GM15510 (cell line): ENCODE measurements around the gene SLC6A18.

Source experiments
- POLR2A ChIP-seq: IDR thresholded peaks from 3 replicates; pipeline ENCODE4 v1.6.1; 2011; ENCODE audit warnings: borderline replicate concordance; ENCODE audit not compliant: insufficient read length; ENCODE audit errors: extremely low read depth

Gene SLC6A18

DNA sequence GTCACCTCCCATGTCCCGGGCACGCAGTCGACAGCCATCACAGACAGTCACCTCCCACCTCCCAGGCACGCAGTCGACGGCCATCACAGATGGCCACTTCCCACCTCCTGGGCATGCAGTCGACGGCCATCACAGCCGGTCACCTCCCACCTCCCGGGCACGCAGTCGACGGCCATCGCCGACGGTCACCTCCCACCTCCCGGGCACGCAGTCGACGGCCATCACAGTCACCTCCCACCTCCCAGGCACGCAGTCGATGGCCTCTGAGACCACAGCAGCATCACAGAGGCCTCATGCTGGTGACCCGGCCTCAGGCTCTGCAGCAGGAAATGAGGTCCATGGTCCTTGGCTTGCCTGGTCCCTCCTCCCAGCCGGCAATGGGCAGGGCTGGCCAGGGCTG, 29.3 kb upstream of the SLC6A18 start:
- TF ChIP-seq POLR2A: no peak

DNA sequence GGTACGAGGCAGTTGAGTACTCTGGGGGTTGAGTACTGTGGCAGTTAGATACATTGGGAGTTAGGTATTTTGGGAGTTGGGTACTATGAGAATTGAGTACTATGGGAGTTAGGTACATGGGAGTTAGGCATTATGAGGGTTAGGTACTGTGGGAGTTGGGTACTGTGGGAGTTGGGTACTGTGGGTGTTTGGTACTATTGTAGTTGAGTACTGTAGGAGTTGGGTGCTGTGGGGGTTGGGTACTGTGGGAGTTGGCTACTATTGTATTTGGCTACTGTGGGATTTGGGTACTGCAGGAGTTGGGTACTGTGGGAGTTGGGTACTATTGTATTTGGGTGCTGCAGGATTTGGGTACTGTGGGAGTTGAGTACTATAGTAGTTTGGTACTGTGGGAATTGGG, 28.6 kb upstream of the SLC6A18 start:
- no peak for TF ChIP-seq POLR2A

DNA sequence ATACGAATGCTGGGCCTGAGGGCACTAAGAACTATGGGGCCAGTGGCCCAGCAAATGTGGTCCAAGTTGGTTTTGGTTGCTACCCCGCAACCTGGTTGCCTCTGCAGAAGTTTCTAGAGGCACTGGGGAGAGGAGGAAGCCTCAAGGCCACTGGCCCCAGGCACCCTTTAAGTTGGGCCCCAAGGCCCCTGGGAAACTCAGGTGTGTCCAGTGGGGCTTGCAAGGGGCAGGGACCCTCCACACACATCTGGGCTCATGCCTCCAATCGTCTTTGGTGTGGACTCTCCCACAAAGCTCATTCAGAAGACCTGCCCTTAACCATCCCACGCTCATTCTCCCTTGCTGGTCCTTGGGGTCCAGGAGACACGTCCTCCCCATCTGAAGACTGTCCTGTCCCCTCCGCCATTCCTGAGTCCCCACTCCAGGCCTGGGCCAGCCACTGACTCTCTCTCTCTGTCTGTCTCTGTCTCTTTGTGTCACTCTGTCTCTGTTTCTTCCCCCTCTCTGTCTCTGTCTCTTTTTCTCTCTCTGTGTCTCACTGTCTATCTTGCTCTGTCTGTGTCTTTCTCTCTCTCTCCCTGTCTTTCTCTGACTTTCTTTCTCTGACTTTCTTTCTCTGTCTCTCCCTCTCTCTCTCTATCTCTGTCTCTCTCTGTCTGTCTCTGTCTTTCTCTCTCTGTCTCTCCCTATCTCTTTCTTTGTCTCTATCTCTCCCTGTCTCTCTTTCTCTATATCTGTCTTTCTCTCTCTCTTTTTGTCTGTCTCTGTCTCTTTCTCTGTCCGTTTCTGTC, 27.1 kb upstream of the SLC6A18 start:
- TF ChIP-seq POLR2A: no peak

DNA sequence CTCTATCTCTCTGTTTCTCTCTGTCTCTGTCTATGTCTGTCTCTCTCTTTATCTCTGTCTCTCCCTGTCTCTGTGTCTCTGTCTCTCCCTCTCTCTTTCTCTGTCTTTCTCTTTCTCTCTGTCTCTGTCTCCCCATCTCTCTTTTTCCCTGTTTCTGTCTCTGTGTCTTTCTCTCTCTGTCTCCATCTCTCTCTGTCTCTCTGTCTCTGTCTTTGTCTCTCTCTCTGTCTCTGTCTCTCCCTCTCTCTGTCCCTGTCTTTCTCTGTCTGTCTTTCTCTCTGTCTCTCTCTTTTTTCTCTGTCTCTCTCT, 25.9 kb upstream of the SLC6A18 start:
- no peak for TF ChIP-seq POLR2A

DNA sequence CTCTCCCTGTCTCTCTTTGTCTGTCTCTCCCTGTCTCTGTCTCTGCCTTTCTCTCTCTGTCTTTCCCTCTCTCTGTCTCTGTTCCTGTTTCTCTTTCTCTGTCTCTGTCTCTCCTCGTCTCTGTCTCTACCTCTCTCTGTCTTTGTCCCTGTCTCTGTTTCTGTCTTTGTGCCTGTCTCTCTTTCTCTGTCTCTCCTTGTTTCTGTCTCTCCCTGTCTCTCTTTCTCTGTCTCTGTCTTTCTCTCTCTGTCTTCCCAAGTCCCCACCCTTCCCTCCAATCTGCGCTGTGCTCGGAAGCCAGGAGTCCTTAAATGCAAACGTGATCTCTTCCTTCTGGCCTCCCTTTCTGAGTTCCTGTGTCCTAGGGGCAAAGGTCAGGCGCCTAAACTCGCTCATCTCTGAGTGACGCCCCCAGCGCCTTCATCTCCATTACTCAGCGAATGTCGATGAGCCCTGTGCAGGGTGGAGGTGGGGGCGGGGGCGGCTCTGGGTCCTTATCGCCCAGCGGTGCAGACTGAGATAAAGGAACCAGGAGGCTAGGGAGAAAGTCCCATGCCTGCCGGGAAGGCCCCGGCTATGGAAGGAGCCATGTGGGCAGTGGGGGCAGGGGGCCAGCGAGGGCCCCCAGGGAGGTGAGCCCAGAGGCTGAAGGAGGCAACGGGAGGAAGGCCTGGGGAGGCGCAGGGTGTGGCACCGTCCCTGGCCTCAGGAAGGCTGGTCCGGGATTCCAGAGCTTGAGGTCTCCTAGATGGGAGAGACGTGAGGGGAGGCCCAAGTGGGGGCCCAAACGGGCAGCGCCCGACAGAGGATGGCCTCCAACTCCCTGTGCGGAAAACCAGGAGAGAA, 25.3 kb upstream of the SLC6A18 start:
- TF ChIP-seq POLR2A: no peak

DNA sequence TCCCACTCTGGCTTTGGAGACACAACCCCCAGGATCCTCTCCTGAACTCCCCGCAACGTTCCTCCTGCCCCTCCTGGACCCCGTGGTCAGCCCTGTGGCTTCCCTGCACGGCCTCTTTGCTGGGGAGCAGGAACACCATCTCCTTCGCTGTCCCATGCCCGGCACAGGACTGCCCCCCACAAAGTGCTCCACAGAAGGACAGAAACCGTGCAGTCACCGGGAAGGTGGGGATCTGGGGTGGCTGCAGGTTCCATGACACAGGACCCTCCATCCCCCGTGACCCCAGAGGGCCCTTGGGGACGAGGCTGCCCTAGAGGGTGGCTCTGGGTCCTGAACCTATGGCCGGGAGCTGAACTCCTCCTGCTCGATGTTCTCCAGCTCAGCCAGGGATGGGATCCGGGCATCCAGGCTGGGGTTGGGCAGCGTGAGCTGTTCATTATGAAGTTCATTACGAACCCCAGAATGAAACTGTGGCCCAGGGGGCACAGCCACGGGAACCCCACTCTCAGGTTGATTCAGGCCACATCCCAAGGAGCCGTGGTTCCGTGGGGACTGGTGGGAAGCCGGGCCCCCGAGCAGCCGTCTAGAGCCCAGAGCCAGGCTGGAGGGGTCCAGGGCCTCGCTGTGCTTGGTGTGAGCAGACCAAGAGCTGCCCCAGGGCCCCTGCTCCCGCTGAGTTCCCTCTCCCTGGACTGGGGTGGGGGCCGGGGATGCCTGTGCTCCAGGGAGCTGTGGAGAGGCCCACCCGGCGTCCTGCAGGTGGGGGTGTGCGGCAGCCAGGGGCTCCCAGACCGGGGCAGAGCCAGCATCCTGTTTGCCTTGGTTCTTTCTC, 24.5 kb upstream of the SLC6A18 start:
- TF ChIP-seq POLR2A: no peak

DNA sequence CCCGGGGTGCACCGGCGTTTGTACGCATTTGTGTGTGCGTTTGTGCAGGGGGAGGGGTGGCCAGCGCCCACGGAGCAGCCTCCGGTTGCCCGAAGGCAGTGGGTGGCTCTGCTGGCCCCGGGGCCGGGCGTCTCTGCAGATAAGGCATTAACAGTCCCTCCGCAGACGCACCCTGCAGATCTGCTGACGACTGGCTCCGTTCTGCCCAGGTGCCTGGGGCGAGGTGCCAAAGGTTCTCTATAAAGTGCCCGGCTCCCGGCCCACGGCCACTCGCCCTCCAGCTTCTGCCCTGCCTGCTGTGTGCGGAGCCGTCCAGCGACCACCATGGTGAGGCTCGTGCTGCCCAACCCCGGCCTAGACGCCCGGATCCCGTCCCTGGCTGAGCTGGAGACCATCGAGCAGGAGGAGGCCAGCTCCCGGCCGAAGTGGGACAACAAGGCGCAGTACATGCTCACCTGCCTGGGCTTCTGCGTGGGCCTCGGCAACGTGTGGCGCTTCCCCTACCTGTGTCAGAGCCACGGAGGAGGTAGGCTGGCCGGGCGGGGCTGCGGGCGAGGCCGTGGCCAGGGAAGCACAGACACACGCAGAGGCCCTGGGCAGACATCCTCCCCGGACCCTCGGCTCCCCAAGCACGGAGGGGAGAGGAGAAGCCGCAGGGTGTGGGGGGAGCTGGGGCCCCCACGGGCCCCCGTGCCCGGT, 23.7 kb upstream of the SLC6A18 start, which contains the start of gene SLC6A19:
Gene SLC6A19, plus strand, starts transcription at position 269 of the 699 bp plus-strand sequence. Its CDS starts 56 bp downstream, at position 325.
- TF ChIP-seq POLR2A: no peak

DNA sequence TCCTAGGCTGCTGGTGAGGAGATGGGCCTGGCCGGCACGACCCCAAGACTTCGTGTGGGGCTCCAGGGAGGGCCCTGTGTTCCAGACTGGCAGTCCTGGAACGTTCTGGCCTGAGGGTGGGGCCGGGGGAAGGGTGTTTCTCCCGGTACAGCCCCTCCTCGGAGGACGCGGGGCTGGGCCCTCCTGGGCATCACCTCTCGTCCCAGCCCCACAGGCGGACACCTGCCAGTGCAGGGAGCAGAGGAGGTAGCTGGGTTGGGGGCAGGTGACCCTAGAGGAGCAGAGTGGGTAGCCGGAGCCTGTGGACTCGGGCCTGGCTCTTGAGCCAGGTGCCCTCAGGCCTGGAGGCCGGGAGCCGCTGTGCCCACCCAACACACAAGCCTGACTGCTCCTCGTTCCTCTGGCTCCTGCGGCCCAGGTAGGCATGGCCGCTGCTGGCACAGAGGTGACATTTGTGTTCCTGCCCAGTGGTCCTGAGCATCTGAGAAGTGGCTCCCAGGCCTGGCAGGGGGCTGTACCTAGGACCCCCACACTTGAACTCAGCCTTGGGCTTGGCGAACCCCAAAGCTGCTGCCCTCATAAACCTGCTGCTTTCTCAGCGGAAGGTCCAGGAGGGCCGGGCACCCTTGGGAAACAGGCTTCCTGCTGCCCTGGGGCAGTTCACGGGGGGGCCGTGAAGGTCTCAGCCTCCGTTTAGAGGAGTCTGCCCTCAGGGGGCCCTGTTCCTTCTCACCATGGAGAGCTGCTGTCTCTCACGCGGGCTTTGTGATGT, 23.0 kb upstream of the SLC6A18 start:
- no peak for TF ChIP-seq POLR2A

DNA sequence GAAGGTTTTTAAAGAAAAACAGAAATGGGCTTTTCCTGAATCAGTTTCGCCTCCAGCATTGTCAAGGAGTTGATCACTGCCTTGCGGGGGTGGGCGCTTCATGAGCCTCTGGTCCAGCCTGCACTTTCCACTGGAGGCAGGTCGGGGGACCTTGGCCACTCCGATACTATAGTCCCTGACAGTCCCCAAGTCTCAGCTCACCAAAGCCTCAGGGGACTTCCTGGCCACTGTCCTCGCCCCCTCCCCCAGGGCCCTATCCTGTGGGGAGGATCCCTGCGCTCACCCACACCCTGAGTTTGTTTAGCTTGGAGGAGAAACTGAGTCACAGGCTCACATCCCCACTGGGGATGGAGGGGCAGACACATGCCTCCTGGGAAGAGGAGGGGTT, 22.4 kb upstream of the SLC6A18 start:
- no peak for TF ChIP-seq POLR2A

DNA sequence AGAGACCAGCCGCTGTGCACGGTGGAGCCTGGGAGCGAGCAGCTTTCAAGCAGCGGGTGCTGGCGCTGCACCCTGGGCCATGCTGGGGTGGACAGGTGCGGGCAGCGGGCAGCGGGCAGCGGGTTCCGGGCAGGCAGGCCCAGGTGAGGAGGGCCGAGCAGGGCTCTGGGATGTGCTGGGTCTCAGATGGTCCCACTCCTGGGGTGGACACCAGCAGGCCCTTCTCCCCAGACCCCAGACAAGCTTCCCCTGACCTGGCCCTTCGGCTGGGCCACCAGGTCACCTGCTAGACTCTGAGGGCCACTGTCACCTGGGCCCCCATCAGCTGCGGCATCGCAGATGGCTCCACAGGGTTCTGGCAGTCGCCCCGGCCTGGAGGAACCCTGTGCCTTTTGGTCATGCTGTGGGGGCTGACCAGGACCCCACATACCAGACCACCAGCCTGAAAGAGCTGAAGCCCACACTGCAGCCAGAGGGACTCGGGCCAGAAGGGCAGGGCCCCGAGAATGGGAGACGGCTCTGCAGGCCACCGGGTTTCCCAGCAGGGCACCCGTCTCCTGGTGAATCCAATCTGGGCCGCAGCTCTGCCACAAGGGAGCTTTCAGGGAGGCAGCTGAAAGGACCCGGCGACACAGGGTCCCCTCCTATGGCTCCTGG, 21.7 kb upstream of the SLC6A18 start:
- no peak for TF ChIP-seq POLR2A

DNA sequence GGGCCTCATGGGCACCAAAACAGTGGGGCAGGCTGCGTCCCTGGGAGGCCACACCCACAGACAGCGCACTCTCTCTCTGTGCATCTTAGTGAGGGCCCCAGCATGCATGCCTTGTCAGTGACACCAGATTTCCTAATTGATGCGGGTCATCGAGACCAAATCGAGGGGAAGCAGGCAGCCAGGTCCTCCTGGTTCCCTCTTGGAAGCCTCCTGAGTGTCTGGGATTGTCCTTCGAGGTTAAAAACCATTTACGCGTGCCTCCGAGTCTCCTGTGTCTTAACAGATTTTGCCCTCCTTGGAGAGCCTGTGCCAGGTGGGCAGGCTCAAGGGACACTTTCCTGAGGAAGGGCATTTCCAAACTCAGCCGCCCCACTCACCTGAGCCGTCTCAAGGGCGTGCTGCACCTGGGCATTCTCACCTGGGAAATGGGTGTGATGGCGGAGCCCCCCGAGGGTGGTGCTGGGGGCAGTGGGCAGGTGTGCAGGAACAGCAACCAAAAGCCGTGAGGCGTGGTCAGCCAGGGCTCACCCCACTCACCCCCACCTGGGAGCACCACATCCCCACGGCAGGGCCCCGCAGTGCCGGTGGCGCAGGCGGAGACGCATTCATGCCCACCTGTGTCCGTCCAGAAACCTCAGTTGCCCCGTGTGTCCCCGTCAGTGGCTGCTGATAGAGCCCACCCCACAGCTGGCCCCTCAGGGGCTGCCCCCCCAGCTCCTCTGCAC, 21.1 kb upstream of the SLC6A18 start:
- no peak for TF ChIP-seq POLR2A

DNA sequence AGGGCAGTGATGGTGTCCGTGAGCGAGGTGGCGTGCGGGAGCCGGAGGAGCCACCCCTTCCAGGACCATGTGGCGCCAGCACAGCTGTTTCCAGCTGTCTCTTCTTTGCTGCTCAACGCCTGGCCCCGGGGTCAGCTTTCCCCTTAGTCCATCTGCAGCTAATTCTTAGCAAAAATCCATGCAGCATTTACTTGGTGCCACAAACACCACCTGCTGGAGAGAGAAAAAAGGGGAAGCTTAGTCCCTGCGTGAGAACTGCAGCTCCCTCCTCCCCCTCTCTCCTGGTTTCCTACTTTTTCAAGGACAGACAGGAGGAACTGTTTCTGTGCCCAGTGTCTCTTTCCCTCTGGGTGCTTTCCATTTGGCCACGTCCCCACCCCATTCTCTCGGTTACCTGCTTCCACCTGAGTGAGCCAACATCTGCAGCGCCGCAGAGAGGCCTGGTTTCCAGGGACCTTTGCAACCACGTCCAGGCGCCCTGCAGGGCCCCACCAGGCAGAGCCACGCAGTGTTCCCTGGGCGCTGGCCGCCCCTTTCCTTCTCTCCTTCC, 20.4 kb upstream of the SLC6A18 start:
- no peak for TF ChIP-seq POLR2A
